ENCODE measurements around the gene TMEM80.

The TMEM80 gene

GRCh38 chr11:691710-692590, 3.7 kb upstream of the TMEM80 start:
- ChIA-PET POLR2A (no interaction called here), CTCF (interaction anchor here (0.6 to 0.8 kb wide), 2 partner anchors 31 to 36 kb away, joined by 3 to 5 read pairs; no protein-coding TSS in a partner anchor)
- Histone ChIP-seq H3K9me3 (ENCODE audit: control insufficient read depth, insufficient read depth, low read depth, low read length) (no peaks in the 10 kb centered on the region), H3K4me1 (ENCODE audit: control insufficient read depth, insufficient read depth, low read length) (no peaks in the 10 kb centered on the region), H3K27ac (ENCODE audit: extremely low read depth, low read depth, low read length) (no peak overlapping the region), H3K36me3 (ENCODE audit: control insufficient read depth in 2 of 2, insufficient read depth in 1 of 2, low read length in 2 of 2) (peaks cover 0 to 50% of the 10 kb centered on the region in 2 experiments; a peak in 2 of 3 replicates), H3K4me3 (ENCODE audit: low read depth, low read length) (no peak overlapping the region)
- TF ChIP-seq ZNF23 (tag by site-specific recombination; IDR thresholded peaks at IDR 0.05; ENCODE audit: borderline replicate concordance) = no peak
- TF ChIP-seq GLIS2 (tag by site-specific recombination; IDR thresholded peaks at IDR 0.05) = 0 out of 2 replicates have a peak, but pooled peaks have one; percentile 15

- POLR2A ChIA-PET = interaction anchor here (0.6 kb wide), 1 partner anchor 61 kb away, joined by 6 read pairs; no protein-coding TSS in a partner anchor
- Histone ChIP-seq H3K4me1 (ENCODE audit: control insufficient read depth, insufficient read depth, low read length) (no peaks in the 10 kb centered on the region), H3K9me3 (ENCODE audit: control insufficient read depth, insufficient read depth, low read depth, low read length) (no peaks in the 10 kb centered on the region), H3K36me3 (ENCODE audit: control insufficient read depth in 2 of 2, insufficient read depth in 1 of 2, low read length in 2 of 2) (peaks cover 0 to 45% of the 10 kb centered on the region in 2 experiments; a peak in 2 of 3 replicates), H3K4me3 (ENCODE audit: low read depth, low read length) (peak overlapping the region; percentile 89; the same call in 1 of the 2 replicates), H3K27ac (ENCODE audit: extremely low read depth, low read depth, low read length) (no peak overlapping the region; the same call in 1 of the 2 replicates)
- CTCF ChIA-PET = interaction anchor here (0.9 to 1.4 kb wide), 2 partner anchors 14 to 35 kb away, joined by 4 to 5 read pairs; no protein-coding TSS in a partner anchor
- no peak for TF ChIP-seq MZF1 (tag by site-specific recombination; IDR thresholded peaks at IDR 0.05; ENCODE audit: borderline replicate concordance)
- no peak for TF ChIP-seq ZNF10 (tag by site-specific recombination; IDR thresholded peaks at IDR 0.05)
- TF ChIP-seq KLF7 (tag by site-specific recombination; IDR thresholded peaks at IDR 0.05; ENCODE audit: borderline replicate concordance) = no peak
- TF ChIP-seq, protein P1, sequence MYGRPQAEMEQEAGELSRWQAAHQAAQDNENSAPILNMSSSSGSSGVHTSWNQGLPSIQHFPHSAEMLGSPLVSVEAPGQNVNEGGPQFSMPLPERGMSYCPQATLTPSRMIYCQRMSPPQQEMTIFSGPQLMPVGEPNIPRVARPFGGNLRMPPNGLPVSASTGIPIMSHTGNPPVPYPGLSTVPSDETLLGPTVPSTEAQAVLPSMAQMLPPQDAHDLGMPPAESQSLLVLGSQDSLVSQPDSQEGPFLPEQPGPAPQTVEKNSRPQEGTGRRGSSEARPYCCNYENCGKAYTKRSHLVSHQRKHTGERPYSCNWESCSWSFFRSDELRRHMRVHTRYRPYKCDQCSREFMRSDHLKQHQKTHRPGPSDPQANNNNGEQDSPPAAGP (tag by site-specific recombination; IDR thresholded peaks at IDR 0.05) = 0 out of 2 replicates have a peak, but pooled peaks have one; percentile 4
- 0 out of 2 replicates have a peak, but pooled peaks have one; percentile 33 for TF ChIP-seq ZBTB21 (tag by site-specific recombination; IDR thresholded peaks at IDR 0.05)
- peak; percentile 85 for TF ChIP-seq ZNF629 (tag by site-specific recombination; IDR thresholded peaks at IDR 0.05)
- no peak for TF ChIP-seq ZNF16 (tag by site-specific recombination; IDR thresholded peaks at IDR 0.05; ENCODE audit: low read depth)
- TF ChIP-seq ZNF169 (tag by site-specific recombination; IDR thresholded peaks at IDR 0.05) = no peak
- no peak for TF ChIP-seq ZBTB6 (tag by site-specific recombination; IDR thresholded peaks at IDR 0.05)
- no peak for TF ChIP-seq WT1 (tag by site-specific recombination; IDR thresholded peaks at IDR 0.05)
- TF ChIP-seq SCRT1 (tag by site-specific recombination; IDR thresholded peaks at IDR 0.05; ENCODE audit: borderline replicate concordance) = no peak
- no peak for TF ChIP-seq ZNF19 (tag by site-specific recombination; IDR thresholded peaks at IDR 0.05; ENCODE audit: low read depth)
- TF ChIP-seq ZBTB1 (tag by site-specific recombination; IDR thresholded peaks at IDR 0.05) = no peak
- TF ChIP-seq BCL11A (tag by site-specific recombination; IDR thresholded peaks at IDR 0.05; ENCODE audit: low read depth) = no peak
- TF ChIP-seq, protein P2, sequence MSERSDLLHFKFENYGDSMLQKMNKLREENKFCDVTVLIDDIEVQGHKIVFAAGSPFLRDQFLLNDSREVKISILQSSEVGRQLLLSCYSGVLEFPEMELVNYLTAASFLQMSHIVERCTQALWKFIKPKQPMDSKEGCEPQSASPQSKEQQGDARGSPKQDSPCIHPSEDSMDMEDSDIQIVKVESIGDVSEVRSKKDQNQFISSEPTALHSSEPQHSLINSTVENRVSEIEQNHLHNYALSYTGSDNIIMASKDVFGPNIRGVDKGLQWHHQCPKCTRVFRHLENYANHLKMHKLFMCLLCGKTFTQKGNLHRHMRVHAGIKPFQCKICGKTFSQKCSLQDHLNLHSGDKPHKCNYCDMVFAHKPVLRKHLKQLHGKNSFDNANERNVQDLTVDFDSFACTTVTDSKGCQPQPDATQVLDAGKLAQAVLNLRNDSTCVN (tag by site-specific recombination; optimal IDR thresholded peaks at IDR 0.05) = peak; percentile 25
- no peak for TF ChIP-seq ZNF391 (tag by site-specific recombination; IDR thresholded peaks at IDR 0.05; ENCODE audit: borderline replicate concordance, low read depth)
- TF ChIP-seq ZIC2 (tag by site-specific recombination; IDR thresholded peaks at IDR 0.05) = peak; percentile 79
- TF ChIP-seq, protein P3, sequence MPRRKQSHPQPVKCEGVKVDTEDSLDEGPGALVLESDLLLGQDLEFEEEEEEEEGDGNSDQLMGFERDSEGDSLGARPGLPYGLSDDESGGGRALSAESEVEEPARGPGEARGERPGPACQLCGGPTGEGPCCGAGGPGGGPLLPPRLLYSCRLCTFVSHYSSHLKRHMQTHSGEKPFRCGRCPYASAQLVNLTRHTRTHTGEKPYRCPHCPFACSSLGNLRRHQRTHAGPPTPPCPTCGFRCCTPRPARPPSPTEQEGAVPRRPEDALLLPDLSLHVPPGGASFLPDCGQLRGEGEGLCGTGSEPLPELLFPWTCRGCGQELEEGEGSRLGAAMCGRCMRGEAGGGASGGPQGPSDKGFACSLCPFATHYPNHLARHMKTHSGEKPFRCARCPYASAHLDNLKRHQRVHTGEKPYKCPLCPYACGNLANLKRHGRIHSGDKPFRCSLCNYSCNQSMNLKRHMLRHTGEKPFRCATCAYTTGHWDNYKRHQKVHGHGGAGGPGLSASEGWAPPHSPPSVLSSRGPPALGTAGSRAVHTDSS (tag by site-specific recombination; IDR thresholded peaks at IDR 0.05) = no peak
- TF ChIP-seq ZNF76 (tag by site-specific recombination; IDR thresholded peaks at IDR 0.05; ENCODE audit: borderline replicate concordance, low read depth) = no peak
- no peak for TF ChIP-seq ZXDB (tag by site-specific recombination; IDR thresholded peaks at IDR 0.05)
- TF ChIP-seq SP2 (tag by site-specific recombination; IDR thresholded peaks at IDR 0.05) = no peak
- no peak for TF ChIP-seq ZNF433 (tag by site-specific recombination; IDR thresholded peaks at IDR 0.05; ENCODE audit: low read depth)
- no peak for TF ChIP-seq ZNF394 (tag by site-specific recombination; IDR thresholded peaks at IDR 0.05; ENCODE audit: borderline replicate concordance)
- TF ChIP-seq ZNF747 (tag by site-specific recombination; IDR thresholded peaks at IDR 0.05) = no peak
- no peak for TF ChIP-seq GLI4 (tag by site-specific recombination; IDR thresholded peaks at IDR 0.05)
- no peak for TF ChIP-seq ZNF585B (tag by site-specific recombination; IDR thresholded peaks at IDR 0.05)
- TF ChIP-seq ZNF600 (tag by site-specific recombination; IDR thresholded peaks at IDR 0.05) = no peak
- peak; percentile 12; the same call in 1 of the 2 replicates for TF ChIP-seq GLIS2 (tag by site-specific recombination; IDR thresholded peaks at IDR 0.05)
Measured at GRCh38 chr11:692824-693414, 2.7 kb upstream of the TMEM80 start.
